Activated CD4-positive, alpha-beta T cell treated with anti-CD3 and anti-CD28 coated beads, Interleukin-10, Interleukin-2, amounts not matched to agents 100 ng/mL and 50 ng/mL, durations not matched to agents 16 hours and 8 hours (primary cell): ENCODE results near the gene STX12.
"Not testable (repeated sequence)": the region's sequence is repeated elsewhere in the genome, so short reads cannot be mapped to it uniquely, and the experiment has no call there.

Experiments
- DNase-seq: peaks from one replicate; pipeline ENCODE4 v3.0.0-alpha.2; 2020

Gene STX12

DNA sequence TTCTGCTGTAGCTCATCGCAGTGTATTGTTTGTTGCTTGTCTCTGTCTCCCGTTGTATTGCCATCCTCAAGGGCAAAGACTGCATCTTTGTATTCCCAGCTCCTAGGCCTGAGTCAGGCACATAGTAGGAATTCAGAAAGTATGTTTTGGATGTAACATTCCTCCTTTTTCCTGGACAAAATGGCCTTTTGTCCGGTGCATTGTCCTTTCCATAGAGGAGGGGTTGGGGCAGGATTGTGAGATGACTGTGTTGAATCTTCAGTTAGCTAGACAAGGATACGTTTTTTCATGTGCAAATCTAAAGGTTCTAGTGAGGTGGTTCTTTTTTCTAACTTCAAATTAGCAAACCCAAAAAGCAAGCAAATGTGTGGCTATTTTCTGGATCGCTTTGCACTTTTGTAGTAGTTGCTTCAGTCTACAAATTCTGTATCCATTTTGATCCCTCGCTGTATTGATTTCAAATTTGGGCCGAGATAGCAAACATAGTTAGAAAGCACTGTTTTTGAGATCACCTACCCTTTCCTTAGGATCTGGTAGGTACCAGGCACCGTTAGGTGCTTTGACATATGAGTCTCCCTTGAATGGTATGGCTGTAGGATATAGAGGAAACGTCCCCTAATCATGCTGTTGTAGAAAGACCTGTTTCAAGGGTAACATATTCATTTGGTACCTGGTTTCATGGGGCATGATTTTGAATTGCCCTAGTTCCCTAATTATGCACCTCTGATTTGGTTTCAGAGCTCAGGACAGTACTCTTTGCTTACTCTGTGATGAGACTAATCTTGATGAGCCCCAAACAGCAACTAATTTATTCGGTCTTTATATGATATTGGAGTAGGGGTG lies 58.8 kb downstream of the STX12 start:
- no peak for DNase-seq

DNA sequence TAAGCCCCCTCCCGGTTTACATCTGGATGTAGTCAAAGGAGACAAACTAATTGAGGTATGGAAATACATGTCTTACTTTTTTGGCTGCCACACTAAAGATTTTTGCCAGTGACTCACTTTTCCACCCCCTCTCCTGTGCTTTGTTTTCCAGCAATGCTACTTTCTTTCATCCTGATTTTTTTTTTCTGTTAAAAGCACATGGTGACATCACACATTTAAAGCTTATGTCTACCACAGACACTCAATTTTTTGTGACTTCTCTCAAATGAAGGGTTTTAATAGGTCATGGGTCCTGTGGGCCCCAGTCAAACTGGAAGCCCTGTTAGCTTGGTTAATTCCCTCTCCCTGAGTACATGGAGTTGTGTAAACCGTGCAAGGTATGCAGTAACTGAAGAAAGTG lies 59.7 kb downstream of the STX12 start:
- DNase-seq = no peak

DNA sequence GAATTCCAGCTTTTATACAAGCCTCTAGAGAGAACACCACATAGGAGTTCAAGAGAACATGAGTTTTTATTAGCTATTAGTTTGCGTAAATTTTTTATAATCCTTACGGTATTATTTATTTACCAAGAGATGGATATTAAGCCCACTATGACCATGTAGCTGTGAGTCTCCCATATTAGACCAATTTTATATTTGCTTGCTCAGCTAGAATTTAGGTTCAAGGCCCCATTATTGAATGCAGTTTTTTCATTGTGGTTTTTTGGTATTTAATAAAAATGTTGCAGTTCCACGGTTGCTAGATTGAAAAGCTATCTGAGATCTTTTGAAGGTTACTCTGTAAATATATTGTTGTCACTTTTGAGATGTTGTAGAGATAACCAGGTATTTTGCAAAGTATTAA lies 60.5 kb downstream of the STX12 start:
- no peak for DNase-seq

DNA sequence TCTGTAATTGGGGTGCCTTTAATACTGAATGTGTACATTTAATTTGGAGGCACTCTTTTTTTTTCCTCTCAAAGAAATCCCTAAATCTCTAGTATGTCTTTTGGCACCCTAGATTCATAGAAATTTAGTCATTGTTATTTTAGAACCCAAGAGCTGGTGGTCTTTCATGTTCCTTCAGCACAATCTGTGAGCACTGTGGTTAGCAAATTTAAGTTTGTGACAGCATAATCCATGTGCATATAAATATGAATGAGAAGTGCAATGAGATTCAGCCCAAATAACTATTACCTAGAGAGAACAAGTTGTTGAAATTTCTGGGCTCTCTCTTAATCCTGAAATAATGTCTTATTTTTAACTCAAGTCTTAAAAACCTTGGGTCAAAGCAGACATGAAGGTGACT lies 62.0 kb downstream of the STX12 start:
- no peak for DNase-seq

DNA sequence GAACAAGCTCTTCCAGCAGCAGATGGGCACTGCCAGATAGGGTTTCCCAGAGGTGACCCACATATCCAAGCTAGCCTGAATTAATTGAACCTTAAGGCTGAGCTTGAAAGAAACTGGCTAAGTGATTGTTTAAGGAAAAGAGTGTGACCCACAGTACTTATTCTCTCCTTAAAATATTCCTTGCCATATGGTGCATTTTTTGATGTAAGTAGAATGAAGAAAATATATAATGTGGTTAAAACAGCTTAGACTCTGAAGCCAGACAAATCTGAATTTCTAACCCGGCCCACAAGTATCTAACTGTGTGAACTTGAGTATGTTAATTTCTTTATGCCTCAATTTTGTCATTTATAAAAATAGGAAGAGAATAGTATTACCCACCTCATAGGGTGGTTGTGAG lies 62.5 kb downstream of the STX12 start:
- DNase-seq = no peak

DNA sequence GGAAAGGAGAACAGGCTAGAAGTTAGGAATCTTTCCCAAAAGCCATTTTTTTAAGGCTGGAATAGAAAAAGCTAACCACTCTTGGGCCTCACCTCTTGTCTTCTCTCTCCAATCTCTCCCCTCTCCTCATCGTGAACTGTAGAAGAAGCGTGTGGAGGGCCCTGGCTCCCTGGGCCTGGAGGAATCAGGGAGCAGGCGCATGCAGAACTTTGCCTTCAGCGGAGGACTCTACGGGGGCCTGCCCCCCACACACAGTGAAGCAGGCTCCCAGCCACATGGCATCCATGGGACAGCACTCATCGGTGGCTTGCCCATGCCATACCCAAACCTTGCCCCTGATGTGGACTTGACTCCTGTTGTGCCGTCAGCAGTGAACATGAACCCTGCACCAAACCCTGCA lies 76.9 kb downstream of the STX12 start:
- DNase-seq = no peak

DNA sequence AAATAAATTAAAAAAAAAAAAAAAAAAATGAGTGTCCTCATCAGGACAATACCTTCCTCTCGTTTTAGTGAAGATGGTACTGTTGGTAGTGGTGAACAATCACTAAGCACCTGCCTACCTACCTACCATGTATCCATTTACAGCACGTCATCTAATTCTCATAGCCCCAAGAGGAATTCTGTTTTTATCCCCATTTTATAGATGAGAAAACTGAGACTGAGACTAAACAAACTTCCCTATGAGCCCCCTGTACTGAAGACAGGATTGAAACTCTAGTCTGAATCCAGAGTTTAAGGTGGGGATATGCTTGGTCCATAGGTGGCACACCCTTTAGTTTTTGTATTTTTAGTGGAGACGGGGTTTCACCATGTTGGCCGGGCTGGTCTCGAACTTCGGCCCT lies 82.1 kb downstream of the STX12 start:
- no peak for DNase-seq

DNA sequence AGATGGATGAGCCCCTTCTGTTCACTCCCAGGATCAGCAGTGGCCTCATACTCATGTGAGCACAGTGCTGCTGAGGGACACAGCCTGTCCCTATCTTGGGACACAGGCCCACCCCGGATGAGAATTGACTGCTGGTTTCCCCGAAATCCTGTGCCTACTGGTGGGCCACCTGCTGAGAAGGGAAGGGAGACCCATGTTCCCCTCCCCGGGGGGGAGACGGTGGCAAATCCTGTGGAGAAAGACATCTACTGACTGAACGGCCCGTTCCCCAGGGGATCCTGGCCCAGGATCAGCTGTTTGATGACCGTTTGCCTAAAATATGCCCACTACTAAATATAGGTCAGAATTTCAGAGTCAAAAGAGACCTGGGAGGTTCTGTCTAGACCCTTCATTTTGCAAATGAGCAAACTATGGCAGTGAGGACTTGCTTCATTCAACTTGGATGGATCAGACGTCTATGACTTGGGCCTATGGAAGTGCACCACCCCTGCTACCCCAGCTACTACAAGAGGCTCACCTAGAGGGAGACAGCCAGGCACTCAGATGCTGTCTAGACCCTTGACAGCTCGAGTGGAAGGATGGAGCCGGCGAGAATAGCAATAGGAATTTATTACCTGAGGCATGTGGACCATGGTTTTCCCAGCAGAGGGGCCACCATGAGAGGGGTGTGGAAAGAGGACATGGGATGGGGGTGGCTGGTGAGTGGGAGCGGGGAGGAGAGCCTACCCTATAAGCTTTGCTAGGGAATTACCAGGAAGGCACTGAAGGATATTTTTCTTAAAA lies 83.7 kb downstream of the STX12 start:
- no peak for DNase-seq

DNA sequence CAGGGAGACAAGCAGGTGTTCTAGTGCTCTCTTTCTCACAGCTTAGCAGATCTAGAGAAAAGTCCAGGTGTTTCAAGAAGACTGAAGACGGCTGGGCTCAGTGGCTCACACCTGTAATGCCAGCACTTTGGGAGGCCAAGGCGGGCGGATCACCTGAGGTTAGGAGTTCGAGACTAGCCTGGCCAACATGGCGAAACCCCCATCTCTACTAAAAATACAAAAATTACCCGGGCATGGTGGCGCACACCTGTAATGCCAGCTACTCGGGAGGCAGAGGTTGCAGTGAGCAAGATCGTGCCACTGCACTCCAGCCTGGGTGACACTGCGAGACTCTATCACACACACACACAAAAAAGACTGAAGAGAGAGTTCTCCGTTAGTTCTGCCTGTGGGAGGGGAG lies 84.5 kb downstream of the STX12 start:
- DNase-seq = not testable (repeated sequence)

DNA sequence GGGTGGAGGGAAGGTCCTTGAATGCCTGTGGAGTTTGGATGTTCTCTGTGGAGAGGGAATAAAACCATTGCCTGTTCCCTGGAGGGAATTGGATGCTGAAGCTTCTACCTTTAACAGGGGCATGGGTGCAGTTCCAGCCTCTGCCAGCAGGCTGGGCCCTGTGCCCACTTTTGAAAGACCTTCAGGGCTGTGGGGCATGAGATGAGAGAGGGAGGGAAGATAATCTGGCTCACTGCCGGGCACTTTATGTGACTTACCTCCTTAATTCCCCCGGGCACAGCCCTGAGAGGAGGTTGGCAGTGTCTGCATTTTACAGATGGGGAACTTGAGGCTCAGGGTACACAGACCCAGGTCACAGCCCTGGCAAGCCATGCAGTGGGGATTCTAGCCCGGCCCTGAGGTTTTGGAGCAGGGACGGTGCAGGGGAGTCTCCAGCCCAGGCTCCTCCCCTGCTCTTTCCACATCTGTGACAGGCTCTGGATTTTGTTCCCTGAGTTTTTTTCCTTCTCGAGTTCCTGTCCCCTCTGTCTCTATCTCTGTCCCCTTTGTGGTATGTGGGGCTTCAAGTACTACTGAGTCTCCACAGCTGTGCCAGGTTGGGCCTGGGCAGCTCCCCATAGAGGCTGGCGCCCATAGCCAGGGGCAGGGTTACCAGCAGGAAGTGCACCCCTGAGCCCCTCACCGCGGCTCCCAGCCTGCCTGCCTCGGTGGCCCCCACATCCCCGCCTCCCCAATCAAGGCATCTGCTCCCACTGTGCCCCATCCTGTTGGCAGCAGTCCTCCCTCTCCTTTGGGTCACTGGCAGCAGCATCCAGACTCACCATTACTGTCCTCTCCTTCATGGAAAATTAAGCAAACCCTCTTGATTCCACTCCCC lies 85.3 kb downstream of the STX12 start:
- DNase-seq = peak; percentile 83

DNA sequence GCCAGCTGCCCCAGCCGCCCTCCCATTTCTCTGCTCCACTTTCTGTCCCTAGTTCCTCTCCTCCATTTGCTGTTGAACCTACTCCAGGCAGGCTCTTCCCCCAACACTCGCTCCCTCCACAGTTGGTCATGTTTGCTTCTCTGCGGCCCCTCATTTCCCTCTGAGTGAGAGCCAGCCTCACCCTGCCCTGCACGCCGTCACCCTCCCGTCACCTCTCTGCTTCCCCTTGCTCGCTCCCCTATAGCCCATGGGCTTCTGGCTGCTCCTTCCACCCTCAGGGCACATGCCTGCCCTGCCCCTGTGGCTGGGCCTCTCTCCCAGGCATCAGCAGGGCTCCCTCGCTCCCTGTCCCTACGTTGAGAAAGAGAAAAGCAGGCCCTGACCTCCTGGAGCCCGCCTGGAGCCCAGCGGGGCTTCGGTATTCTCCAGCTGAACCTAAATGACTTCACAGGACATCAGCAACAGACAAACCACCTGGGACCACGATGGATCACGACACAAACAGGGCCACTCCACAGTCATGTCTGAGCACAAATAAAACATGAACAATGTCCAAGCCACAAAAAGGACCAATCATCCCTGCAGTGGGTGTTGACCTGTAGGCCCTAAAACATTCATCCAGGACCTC lies 86.0 kb downstream of the STX12 start:
- DNase-seq = no peak

DNA sequence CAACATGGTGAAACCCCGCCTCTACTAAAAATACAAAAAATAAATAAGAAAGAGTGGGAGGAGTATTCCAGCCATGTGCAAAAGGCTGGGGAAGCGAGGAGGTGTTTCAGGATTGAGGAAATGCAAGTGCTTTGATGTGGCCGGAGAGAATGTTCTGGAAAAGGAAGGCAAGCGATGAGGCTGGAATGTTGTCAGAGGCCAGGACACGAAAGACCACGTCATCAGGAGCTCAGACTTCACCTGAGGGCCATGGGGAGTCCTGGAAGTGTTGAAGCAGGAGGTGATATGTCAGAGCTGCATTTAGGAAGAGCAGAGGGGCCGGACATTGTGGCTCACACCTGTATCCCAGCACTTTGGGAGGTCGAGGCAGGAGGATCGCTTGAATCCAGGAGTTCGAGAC lies 88.4 kb downstream of the STX12 start:
- DNase-seq = no peak

DNA sequence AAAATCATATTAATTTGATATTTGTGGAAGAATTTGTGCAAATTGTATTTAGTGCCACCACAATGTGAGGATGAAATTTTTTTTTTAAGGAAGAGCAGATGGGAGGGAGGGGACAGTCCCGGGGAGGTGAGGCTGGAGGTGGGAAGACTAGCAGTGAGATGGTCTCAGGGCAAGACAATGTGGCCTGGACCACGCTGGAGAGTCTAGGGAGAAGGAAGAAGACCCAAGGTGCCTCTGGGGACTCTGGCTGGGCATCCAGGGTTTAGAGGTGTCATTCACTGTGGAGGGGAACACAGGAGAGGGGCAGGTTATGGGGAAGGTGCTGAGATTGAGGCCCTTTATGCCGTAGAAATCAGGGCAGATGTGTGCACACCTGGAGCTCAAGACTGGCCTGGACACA lies 89.0 kb downstream of the STX12 start:
- no peak for DNase-seq

DNA sequence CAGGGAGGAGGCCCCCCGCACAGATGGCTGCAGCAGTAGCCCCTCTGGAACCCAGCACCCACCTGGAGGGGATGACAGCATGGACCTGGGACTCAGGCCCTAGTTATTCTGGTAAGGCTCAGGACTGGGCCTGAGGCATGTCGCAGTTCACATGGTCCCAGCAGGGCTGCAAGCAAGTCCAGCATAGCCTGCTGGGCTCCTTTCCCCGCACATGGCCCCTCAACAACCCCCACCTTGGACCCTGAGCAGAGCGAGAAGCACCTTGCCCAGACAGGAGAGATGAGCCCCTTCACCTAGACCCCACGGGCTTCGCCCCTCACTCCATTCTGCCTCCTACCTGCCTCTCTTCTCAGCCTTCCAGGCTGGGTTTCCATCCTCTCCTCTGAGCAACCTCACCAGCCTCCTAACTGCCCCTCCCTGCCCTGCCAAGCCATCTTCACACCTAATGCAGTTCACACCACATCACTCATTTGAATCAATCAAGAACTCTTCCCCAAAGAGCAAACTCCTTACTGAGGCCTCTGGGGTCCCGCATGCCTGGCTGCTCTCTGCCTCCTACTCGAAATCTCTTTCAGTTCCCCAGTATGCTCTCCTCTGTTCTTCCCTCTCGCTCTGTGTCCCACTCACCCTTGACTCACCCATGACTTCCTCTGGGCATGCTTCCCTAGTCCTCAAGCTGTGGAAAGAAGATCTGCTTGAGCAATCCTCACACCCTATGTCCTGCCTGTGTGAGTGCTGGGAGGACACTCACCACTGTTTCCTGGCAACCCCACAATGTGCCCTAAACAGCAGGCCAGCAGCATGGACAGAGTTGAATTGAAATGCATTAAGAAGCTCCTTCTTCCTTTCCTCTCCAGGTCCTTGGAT lies 89.9 kb downstream of the STX12 start:
- DNase-seq = no peak

DNA sequence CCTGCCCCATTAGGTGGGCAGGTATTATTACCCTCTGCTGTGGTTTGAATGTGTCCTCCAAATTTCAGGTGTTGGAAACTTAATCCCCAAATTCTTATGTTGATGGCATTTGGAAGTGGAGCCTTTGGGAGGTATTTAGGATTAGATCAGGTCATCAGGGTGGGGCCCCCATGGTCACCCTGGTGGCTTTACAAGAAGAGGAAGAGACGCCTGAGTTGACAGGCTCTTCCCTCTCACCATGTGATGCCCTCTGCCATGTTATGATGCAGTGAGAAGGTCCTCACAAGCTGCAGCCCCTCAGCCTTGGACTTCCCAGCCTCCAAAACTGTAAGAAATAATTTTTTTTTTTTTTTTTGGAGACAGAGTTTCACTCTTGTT lies 90.5 kb downstream of the STX12 start:
- no peak for DNase-seq

DNA sequence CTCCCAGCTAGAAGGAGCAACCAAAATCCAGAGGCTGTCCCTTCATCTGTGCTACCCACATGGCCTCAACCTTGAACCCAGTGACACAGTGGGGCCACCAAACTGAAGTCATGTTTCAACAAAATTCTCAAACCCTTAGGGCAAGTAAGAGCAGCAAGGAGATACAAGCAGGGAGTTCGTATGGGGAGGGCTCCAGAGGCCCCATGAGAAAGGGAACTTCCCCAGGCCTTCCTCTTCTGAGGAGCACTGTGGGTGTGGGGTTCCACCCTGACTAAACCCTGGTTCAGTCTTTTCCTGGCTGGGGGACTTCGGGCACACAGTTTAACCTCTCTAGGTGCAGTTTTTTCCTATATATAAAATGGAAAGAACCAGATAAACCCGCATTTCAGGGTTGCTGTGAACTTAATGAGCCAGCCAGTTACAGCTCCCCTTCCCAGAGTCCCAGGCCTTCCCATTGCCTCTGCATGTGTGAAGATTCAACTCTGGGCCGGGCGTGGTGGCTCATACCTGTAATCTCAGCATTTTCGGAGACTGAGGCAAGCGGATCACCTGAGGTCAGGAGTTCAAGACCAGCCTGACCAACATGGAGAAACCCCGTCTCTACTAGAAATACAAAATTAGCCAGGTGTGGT lies 91.4 kb downstream of the STX12 start:
- peak; percentile 37 for DNase-seq

DNA sequence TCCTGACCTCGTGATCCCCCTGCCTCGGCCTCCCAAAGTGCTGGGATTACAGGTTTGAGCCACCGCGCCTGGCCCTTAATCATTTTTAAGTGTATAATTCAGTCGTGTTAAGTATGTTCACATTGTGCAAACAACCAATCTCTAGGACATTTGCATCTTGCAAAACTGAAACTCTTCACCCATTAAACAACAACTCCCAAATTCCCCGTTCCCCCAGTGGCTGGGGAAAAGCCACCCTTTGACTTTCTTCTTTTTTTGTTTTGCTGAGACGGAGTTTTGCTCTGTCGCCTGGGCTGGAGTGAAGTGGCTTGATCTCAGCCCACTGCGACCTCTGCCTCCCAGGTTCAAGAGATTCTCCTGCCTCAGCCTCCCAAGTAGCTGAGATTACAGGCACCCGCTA lies 92.8 kb downstream of the STX12 start:
- DNase-seq = no peak

DNA sequence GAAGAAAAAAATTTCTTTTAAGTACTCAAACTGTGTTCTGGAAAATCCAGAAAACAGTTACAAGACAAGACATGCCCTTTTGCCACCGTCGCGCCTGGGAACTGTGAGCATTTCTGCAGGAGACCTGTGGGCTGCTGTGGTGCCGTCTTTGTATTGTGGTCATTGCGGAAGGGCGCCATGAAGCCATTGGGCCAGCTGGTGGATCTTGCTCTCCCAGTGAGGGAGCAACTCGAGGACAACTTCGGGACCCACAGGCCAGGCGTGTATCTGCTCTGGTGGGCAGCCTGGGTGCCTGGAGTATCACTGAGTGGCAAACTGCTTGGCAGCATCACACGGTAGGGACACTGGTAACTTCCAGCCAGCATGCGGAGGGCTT lies 95.5 kb downstream of the STX12 start:
- DNase-seq = no peak

DNA sequence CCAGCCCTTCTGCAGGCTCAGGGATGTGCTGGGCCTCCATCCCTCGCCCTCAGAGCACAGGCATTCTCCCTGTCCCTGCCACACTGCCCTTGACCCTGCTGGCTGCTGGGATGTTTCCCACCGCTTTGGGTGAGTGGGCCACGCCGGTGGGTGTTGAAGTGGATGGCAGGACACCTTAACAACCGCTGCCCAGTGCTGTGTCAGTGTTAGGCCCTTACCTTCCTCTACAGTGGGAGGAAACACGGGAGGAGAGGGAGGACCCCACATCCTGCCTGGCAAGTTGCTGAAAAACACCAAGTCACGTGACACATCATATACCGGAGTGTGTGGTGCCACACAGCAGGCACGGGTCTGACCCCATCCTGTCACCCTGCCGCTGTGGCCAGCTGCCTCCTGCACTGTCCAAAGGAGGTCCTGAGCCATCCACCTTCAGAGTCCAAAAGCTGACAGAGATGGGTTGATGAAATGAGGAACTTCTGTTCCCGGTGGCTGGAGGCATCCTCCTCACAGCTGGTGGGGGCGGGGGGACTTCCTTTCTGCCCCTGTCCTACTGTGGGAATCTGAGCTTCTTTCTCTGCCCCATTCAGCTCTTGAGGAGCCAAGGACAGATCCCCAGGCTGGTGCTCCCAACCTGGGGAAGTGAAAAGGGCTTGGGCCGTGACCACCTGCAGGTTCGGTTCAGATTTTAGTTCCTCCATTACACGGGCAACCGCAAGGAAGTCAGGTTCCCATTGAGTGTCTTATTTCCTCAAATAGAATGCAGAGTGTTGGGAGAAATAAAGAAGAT lies 96.1 kb downstream of the STX12 start:
- peak; percentile 86 for DNase-seq

DNA sequence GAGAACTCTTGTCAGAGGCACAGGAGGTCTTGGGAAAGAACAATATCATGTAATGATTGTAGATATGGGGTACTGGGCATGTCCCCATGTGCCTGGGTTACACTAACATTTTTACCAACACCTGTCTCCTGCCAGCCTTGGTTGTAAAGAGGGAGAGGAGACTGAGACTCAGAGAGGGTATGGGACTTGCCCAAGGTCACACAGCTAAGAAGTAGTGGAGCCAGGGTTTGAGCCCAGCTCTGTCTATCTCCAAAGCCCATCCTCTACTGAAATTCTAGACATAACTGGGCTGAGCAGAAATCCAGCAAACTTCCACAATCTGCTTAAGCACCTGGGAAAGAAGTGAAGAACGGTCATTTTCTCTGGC lies 96.7 kb downstream of the STX12 start:
- DNase-seq = no peak

DNA sequence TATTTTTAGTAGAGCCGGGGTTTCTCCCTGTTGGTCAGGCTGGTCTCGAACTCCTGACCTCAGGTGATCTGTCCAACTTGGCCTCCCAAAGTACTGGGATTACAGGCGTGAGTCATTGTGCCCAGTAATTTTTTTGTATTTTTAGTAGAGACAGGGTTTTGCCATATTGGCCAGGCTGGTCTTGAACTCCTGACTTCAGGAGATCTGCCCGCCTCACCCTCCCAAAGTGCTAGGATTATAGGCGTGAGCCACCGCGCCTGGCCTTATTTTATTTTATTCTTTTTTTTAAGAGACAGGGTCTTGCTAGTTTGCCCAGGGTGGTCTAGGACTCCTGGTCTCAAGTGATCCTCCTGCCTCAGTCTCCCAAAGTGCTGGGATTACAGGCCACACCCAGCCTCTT lies 98.1 kb downstream of the STX12 start:
- DNase-seq = not testable (repeated sequence)
